Stimulated activated CD4-positive, alpha-beta T cell treated with anti-CD3 and anti-CD28 coated beads, Interleukin-1b, Interleukin-23, amount 100 ng/mL, for 1 hour (primary cell): Measurements from ENCODE around the gene COL6A5.

Experiments used
- DNase-seq, 2 donors: peaks; one replicate each; pipeline ENCODE4 v3.0.0-alpha.2; 2020; ENCODE audit warnings: low read depth in 2 of 2

The COL6A5 gene

DNA sequence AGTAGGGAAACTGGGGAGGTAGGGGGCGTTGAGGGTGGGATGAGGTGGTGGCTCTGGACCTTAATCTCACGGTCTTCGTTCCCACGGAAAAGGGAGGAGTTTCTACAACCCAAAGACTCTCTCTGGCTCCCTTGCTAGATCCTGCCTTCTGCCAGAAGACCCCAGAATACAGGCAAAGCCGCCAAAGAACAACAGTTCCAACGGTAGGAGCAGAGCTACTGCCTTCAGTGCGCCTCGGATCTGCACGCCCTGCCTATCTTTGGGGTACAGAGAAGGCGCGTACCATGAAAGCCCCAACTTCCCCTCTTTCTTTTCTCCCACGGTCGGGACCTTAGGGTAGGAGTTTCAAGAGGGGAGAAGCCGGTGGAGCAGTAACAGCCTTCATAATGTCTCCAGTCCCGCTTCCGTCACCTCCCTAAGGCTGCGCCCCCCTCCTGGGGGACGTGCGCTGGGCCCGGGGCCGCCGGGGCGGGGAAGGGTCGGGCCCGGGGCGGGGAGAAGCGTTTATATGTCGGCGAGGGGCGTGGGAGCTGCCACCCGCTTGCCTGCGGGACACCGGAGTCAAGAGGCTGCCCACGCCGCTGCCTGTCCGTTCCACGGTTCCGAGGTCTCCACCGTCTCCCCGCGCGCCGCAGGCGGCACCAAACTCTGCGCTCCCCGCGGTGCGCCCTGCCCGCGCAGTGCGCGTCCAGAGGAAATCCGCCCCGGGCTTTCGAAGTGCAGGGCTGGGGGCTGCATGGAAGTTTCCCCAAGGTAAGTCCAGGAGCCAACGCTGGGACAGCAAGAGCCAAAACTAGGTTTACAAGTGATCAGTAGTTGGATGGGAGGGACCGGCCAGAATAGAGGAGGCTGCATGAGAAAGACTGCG is 171.4 kb downstream of the COL6A5 start, which contains the start of gene COL6A6:
Gene COL6A6 (plus strand): TSS at position 533 of the 868 bp plus-strand sequence. CDS start 43,188 bp downstream, outside the sequence.
- DNase-seq = no peak

GRCh38 chr3:130517602-130518001 is 172.1 kb downstream of the COL6A5 start:
- DNase-seq = no peak

GRCh38 chr3:130519754-130520153 is 174.3 kb downstream of the COL6A5 start:
- no peak for DNase-seq

DNA sequence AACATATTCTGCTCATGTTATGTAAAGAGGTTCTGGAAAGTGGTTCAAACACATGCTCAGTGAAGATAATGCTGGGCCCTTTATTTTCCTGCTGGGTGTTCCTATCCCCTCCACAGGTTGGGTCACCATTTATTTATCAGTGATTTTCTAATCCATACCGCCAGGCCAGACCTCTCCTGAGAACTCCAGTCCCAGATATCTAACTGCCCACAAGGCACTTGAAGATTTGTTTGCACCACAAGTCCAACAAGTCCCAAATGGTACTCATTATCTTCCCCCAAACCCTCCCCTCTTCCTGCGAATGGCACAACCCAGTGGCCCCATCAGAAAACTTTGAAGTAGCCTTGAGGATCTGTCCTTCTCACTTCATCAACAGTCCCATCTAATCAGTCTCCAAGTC is 176.9 kb downstream of the COL6A5 start:
- no peak for DNase-seq

DNA sequence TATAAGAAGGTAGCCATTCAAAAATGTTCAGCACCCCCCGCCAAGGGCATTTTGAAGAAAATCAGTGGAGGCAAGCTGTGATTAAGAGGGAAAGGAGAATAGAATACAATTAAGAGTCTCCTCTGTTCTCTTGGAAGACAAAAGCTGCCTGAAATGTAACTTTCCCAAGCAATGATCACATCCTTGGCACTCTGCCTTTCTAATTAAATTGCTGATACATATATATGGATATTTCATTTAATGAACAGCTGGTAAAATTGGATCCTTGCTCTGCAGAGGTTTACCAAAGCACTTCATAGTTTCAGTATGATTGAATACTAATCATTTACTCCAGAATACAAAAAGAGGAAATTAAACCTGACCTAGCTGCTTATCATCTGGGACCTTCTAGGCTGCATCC is 182.0 kb downstream of the COL6A5 start:
- DNase-seq = no peak

GRCh38 chr3:130528120-130528519 is 182.6 kb downstream of the COL6A5 start:
- no peak for DNase-seq

DNA sequence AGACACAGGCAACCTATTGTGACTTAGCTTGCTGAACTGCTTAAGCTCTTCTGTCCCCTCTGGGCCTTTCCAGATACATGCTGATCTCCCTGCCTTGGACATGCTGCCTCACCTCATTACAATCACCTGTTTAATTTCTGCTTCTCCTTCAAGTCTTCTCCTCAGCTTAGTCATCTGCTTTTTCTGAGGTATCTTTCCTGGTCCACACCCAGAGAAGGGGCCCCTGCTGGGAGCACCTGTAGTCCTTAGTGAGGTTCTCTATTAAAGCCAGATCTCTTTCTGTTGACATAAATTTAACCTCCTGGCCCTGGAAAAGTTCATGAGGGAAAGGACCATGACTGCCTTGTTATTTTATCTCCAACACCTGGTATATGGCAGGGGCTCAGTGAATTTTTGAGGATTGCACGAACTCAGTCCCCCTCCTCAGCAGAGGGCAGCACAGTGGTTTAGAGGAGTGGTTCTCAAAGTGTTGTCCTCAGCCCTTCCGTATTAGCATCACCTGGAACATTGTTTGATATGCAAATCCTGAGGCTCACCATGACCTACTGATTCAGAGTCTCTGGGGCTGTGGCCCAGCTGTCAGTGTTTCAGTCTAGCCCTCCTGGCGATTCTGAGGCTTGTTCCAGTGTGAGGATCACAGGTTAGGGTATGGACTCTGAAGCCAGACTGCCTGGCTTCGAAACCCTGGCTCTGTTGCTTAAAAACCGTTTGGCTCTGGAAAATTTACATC is 184.2 kb downstream of the COL6A5 start:
- no peak for DNase-seq

GRCh38 chr3:130533247-130533646 is 187.8 kb downstream of the COL6A5 start:
- DNase-seq = no peak
